ENCODE measurements around the gene GABBR2. TPM values are rescaled to one million over a fixed set of nuclear protein-coding genes. Genes with fewer than 3 reads are reported as not detected.
"Not testable (repeated sequence)": the region's sequence is repeated elsewhere in the genome, so short reads cannot be mapped to it uniquely, and the experiment has no call there.

GABBR2 gene
- total RNA-seq, 1 experiment from 2014 or later: 7.3 TPM

GRCh38 chr9:98600631-98601030, 108.1 kb downstream of the GABBR2 start:
- no peak for DNase-seq (ENCODE audit: extremely low read depth, low read depth)

DNA sequence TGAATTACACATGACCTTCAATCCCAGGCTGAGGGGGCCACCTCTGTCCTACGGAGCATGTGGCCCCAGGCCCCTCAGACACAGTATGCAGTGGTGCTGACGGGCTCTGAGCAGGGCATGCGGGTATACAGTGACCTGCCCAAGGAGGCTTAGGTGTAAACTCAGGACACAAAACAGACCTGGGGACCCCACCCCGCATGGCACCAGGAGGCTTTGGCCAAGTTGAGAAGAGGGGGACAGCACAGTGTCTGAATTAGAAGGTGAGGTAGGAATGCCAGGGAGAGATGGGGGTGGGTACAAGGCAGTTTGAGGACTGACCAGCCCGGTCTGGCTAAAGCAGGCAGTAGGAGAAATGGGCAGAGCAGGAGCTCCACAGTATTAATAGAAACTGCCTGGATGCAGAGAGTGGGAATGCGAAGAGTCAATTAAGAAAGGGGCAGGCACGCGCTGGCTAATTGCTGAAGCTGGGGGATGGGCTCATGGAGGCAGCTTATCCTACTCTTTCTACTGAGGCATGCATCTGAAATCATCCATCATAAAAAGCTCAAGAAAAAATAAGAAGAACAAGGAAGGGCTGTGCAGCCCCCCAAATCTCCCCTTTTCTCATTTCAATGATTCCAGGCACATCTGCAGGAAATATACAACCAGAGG, 109.0 kb downstream of the GABBR2 start:
- no peak for DNase-seq (ENCODE audit: extremely low read depth, low read depth)

GRCh38 chr9:98598861-98599260, 109.9 kb downstream of the GABBR2 start:
- no peak for DNase-seq (ENCODE audit: extremely low read depth, low read depth)

- no peak for DNase-seq (ENCODE audit: extremely low read depth, low read depth)
Measured at GRCh38 chr9:98597236-98597771, 111.4 kb downstream of the GABBR2 start.

GRCh38 chr9:98596486-98596885, 112.2 kb downstream of the GABBR2 start:
- DNase-seq (ENCODE audit: extremely low read depth, low read depth): no peak

- no peak for DNase-seq (ENCODE audit: extremely low read depth, low read depth)
Measured at GRCh38 chr9:98594546-98595160, 114.1 kb downstream of the GABBR2 start.

- no peak for DNase-seq (ENCODE audit: extremely low read depth, low read depth)
Measured at GRCh38 chr9:98593354-98594253, 115.1 kb downstream of the GABBR2 start.

DNA sequence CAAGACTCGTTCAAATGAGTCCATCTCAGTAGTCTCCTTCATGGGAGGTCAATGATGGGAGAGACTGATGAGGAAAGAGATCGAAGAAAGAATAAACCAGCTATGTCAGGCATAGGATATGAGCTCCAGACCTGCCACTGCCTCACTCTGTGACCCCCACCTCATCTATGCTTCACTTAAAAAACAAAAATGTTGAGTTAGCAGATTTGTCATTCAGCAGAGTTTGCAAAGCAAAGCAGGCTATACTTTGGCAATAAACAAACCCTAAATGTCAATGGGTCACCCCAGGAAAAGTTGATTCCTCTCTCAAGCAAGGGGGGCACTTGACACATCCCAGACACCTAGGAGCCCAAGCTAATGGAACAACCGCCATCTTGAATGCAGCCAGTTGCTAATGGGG, 117.0 kb downstream of the GABBR2 start:
- no peak for DNase-seq (ENCODE audit: extremely low read depth, low read depth)

DNA sequence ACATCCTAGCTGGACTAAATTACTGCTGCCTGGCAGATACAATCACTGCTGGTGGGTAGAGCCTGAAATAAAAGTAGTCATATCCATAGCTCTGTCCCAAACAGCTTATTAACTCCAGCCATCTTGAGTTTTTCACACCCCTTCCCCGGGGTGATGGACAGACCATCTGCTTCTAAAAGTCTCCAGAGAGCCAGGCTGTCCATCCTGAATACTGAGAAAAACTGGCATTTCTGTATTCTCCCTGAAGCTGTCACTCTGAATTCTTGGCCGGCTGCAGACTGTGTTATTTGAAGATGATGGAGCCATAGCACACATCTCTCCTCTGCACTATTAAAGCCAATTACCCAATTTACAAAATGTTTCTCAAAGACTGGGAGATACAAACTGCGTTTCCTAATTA, 118.6 kb downstream of the GABBR2 start:
- DNase-seq (ENCODE audit: extremely low read depth, low read depth): no peak

DNA sequence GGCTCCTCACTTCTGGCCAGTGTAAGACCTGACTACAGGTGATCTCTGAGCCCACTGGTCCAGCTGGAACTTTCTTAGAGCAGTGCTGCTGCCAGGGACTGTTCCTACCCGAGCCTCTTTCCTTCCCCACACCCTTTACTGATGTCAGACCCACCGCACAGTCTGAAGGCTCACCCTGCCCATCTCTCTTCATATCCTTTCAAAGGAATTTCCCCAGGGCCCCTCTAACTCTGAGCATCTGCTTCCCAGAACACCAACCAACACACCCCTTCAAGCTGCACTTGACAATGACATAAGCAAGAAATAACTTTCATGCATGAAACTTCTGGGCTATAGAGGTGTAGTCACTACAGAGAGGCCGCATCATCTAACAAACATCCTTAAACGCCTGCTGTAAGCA, 119.6 kb downstream of the GABBR2 start:
- DNase-seq (ENCODE audit: extremely low read depth, low read depth): no peak

- DNase-seq (ENCODE audit: extremely low read depth, low read depth): not testable (repeated sequence)
Measured at GRCh38 chr9:98584853-98585438, 123.8 kb downstream of the GABBR2 start.

DNA sequence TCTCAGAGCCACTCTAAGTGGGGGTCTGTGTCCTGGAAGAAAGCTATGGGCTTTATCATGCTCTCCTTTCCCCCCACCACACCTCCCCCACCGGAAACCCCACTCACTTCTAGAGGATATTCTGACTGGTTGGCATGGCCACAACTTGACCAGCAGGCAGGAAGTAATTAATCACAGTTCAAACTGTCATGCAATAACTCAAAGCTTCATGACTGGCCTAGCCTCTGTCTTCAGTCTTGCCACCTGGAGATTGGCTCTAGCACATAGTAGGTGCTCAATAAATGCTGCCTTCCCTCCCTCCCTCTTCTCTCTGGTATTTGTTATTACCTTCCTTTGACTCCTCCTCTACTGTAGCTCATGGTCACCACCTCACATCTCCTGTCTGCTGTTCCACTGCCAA, 124.7 kb downstream of the GABBR2 start:
- no peak for DNase-seq (ENCODE audit: extremely low read depth, low read depth)

DNA sequence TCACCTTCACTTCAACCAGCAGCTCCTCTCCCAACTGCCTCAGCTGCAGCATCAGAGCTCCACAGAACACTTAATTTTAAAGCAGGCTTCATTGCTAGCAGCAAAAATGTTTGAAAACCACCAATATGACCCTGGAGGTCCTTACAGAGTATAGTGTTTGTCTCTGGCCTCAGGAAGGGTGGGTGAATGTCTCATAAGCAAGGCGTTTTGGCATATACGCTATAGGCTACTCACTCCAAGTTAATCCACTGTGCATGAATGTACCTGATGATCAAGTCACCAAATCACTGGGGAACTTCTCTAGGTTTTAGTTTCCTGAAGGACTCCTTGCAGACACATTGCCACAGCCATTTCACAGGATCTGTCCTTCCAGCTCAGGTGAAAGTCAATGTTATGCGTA, 125.3 kb downstream of the GABBR2 start:
- DNase-seq (ENCODE audit: extremely low read depth, low read depth): no peak

- no peak for DNase-seq (ENCODE audit: extremely low read depth, low read depth)
Measured at GRCh38 chr9:98580956-98581355, 127.8 kb downstream of the GABBR2 start.

GRCh38 chr9:98579700-98580099, 129.0 kb downstream of the GABBR2 start:
- no peak for DNase-seq (ENCODE audit: extremely low read depth, low read depth)

DNA sequence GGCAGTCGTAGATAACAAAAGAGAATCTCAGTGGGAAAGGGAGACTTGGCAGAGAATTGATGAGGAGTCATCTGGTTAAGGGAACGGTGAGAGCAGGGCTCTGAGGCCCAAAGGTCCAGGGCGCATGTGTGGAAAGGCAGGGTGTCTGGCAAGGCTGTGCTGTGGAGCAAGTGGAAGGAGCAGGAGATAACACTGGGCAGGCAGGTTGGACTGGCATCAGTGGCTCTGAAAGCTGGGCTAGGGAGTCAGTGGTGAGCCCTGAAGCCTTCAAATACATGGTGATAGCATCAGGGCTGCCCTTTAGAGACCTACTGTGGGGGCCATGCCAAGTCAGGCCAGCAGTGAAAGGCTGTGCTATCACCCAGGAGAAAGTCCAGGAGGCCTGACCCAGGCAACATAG, 131.3 kb downstream of the GABBR2 start:
- no peak for DNase-seq (ENCODE audit: extremely low read depth, low read depth)

- no peak for DNase-seq (ENCODE audit: extremely low read depth, low read depth)
Measured at GRCh38 chr9:98576859-98577258, 131.9 kb downstream of the GABBR2 start.

DNA sequence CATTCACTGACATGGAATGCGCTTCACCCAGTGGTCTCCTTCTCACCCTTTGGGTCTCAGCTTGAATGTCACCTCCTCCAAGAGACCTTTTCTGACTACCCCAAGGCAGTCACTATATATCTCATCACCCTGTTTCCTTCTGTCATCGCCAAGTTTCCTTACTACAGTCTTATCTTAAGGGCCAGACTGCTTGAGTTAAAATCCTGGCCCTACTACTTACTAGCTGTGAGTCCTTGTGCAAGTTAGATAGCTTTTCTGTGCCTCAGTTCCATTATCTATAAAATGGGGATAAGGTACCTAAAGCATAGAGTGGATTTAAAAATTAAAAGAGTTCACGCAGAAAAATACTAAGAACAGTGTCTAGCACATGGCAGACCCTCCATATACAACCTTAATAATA, 132.4 kb downstream of the GABBR2 start:
- no peak for DNase-seq (ENCODE audit: extremely low read depth, low read depth)

DNA sequence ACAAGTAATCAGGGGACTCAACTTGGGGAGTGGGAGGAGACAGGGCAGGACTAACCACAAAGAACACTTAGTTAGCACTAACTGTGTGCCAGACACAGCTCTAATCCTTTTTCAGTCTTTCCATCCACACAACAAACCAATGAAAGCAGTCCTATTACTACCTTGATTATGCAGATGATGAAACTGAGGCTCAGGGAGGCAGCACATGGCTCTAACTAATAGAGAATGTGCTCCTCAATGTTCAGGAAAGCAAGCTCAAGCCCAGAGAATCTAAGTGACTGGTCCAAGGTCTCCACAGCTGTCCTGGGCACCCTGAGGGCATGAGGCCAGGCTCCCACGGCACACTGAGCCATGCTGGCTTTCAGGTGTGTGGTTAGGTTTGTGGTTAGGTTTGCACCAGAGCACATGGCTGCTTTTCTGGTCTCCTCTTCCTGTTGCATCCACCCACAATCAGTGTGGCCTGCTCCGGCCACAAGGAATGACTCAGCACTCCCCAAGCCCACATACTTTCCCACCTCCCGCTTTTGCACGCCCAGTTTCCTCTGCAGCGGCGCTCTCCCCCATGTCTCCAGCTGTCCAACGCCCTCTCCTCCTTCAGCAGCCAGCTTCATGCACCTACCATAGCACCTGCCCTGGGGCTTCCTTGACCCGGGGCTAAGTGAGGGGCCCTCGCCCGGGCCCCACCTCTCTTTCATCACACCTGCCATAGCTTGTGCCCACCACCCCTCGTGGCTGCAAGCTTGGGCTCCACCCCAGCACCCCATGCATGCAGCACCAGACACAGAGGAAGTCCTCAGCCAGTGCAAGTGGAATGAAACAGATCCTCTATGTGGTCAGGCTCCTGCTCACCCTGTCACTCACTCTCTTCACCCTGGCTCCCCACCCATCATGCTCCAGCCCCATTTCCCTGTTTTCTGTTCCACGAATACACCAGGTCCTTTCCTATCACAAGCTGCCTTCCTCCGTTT, 133.1 kb downstream of the GABBR2 start:
- no peak for DNase-seq (ENCODE audit: extremely low read depth, low read depth)

GRCh38 chr9:98573749-98574278, 134.9 kb downstream of the GABBR2 start:
- DNase-seq (ENCODE audit: extremely low read depth, low read depth): no peak

Measured in NCI-H460 (cell line).